Naive thymus-derived CD4-positive, alpha-beta T cell (primary cell): Measurements from ENCODE around the gene PCDH17. TPM values are rescaled to one million over a fixed set of nuclear protein-coding genes. Genes with fewer than 3 reads are reported as not detected.
A peak's percentile ranks its signal among the peaks of the same experiment; 100 is the strongest.

Source experiments
- ATAC-seq: fragments of 150-1000 bp; cut with Tn5 transposase; 2 replicates; pipeline ENCODE4 v1.10.0; 2021; ENCODE audit warnings: mild to moderate bottlenecking, moderate library complexity
- CTCF ChIA-PET: fragments of 350-600 bp; sonication (Branson Sonifier 250); formaldehyde crosslinking; loops from one replicate; lab custom pipeline; 2021; ENCODE audit warnings: antibody characterized with exemption; lab: Charles Lee
- POLR2A ChIA-PET: fragments of 350-600 bp; sonication (Branson Sonifier 250); formaldehyde crosslinking; loops from one replicate; lab custom pipeline; 2021; ENCODE audit warnings: antibody characterized with exemption, inconsistent platforms; lab: Charles Lee
- DNase-seq, 9 donors: peaks; one replicate each; pipeline versions ENCODE4 v3.0.0 to v3.0.0-alpha.2; 2020 to 2022; ENCODE audit warnings: mixed read lengths in 1 of 9
- H3K27ac ChIP-seq: one replicate; pipeline ENCODE4 v1.7.0; 2013; ENCODE audit warnings: mild to moderate bottlenecking, low read depth, low read length, moderate library complexity
- H3K27me3 ChIP-seq, 2 donors: one replicate each; pipeline ENCODE4 v1.7.0; 2013; ENCODE audit warnings: low read length in 2 of 2, mild to moderate bottlenecking in 2 of 2, moderate library complexity in 2 of 2; ENCODE audit not compliant: control insufficient read depth in 2 of 2, insufficient read depth in 2 of 2
- H3K36me3 ChIP-seq, 3 experiments: 1 replicate in 2 of 3; 2 replicates in 1 of 3; pipeline ENCODE4 v1.7.0; 2013; ENCODE audit warnings: low read length in 3 of 3, mild to moderate bottlenecking in 3 of 3, moderate library complexity in 1 of 3; ENCODE audit not compliant: insufficient read depth in 3 of 3, control insufficient read depth in 2 of 3
- H3K4me1 ChIP-seq, 2 donors: one replicate each; pipeline ENCODE4 v1.7.0; 2013; ENCODE audit warnings: low read length in 2 of 2, mild to moderate bottlenecking in 2 of 2, moderate library complexity in 1 of 2; ENCODE audit not compliant: control insufficient read depth in 2 of 2, insufficient read depth in 2 of 2
- H3K4me3 ChIP-seq: 2 replicates; pipeline ENCODE4 v1.7.0; 2013; ENCODE audit warnings: mild to moderate bottlenecking, low read length
- H3K9me3 ChIP-seq, 3 experiments: 1 replicate in 2 of 3; 2 replicates in 1 of 3; pipeline ENCODE4 v1.7.0; 2013; ENCODE audit warnings: low read length in 3 of 3; ENCODE audit not compliant: control insufficient read depth in 2 of 3
- H3K27ac Mint-ChIP-seq, 9 donors: one replicate each; pipeline ENCODE4 v1.8.0; 2020 to 2022; ENCODE audit warnings: mixed read lengths in 9 of 9, mild to moderate bottlenecking in 8 of 9, moderate library complexity in 5 of 9, inconsistent platforms in 2 of 9
- H3K27me3 Mint-ChIP-seq, 5 donors: one replicate each; pipeline ENCODE4 v1.8.0; 2021 to 2022; ENCODE audit warnings: mixed read lengths in 5 of 5, mild to moderate bottlenecking in 1 of 5
- H3K36me3 Mint-ChIP-seq, 5 donors: one replicate each; pipeline ENCODE4 v1.8.0; 2020 to 2022; ENCODE audit warnings: mixed read lengths in 5 of 5, mild to moderate bottlenecking in 3 of 5, inconsistent platforms in 1 of 5
- H3K4me1 Mint-ChIP-seq, 7 donors: one replicate each; pipeline ENCODE4 v1.8.0; 2020 to 2022; ENCODE audit warnings: mixed read lengths in 7 of 7, mild to moderate bottlenecking in 3 of 7, inconsistent platforms in 1 of 7
- H3K4me3 Mint-ChIP-seq, 10 donors: one replicate each; pipeline ENCODE4 v1.8.0; 2020 to 2022; ENCODE audit warnings: mild to moderate bottlenecking in 10 of 10, mixed read lengths in 10 of 10, moderate library complexity in 6 of 10, inconsistent platforms in 2 of 10
- H3K9me3 Mint-ChIP-seq, 11 donors: one replicate each; pipeline ENCODE4 v1.8.0; 2020 to 2022; ENCODE audit warnings: mixed read lengths in 11 of 11, mild to moderate bottlenecking in 4 of 11, inconsistent platforms in 1 of 11, moderate library complexity in 1 of 11
- intact Hi-C, 2 donors: fragments of 100-400 bp; cut with micrococcal nuclease; formaldehyde crosslinking; loops; one replicate each; pipeline ENCODE4 v1.15.1; 2023
- polyA plus RNA-seq, 2 donors: library from polyadenylated mRNA; unstranded; fragments of 300-500 nt; fragmentation: Illumina TruSeq; gene quantifications; one replicate each; pipeline ENCODE4 v1.2.3, GENCODE V29; 2021
- total RNA-seq, 6 experiments: library from RNA in 5 of 6; stranded (reverse) in 5 of 6; gene quantifications; 1 replicate in 5 of 6; 2 replicates in 1 of 6; pipeline ENCODE4 v1.2.3 and lab custom pipeline; 2021 to 2026

The PCDH17 gene
- total and polyA plus RNA-seq, 7 experiments from 2014 or later = not detected

DNA sequence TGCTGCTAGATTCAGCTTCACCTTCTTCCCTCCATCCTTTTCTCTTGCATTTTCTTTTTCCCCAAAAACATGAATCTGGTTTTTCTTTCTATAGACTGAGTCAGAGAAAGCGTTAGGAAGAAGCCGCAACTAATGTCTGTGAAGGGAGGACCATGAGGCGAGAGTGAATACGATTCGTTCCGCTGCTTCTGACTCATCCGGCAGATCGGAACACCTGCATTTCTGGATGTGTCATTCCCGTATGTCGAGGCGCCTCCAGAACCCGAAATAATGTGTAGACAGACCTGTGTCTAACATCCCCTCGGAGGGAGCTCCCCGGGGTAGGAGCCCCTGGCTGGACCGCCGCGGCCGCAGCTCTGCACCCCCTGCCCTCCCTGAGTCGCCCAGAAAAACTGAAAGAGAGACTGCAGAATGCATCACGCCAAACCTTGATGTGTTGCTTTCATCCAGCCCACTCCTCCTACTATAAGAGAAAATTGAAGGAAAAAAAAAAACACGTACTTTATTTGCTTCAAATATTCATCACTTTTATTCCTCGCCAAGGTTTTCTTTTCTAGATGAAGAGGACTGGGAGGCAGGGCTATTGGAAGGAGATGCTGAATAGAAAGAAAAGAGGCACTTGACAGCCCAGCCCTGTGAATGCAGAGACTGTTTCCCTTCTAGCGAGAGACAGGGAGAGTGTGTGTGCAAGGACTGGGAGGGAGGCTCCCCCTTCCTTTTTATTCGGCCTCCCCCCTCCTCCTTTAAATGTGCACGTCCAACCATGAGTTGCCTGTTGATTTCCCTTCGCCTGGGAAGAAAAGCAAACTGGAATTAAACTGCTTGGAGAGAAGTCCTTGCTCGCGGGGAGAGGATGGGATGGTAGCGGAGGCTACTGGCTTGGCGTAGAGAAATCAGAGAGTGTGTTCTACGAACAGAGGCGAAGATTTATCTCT, 616 bp upstream of the PCDH17 start:
- no peaks in the 10 kb centered on the region for H3K36me3 Mint-ChIP-seq
- peak overlapping the region; percentile 46 for H3K4me3 ChIP-seq
- peaks cover 0 to 7% (median 0%) of the 10 kb centered on the region in 3 experiments for H3K9me3 ChIP-seq
- no peaks in the 10 kb centered on the region for H3K27me3 ChIP-seq
- DNase-seq (no peak), ATAC-seq (no peak)
- H3K27ac Mint-ChIP-seq = peak overlapping the region in 4 of 9 donors; percentile 24 to 79 (median 67)
- intact Hi-C loops = no loop called here
- H3K27ac ChIP-seq = no peak overlapping the region
- no peaks in the 10 kb centered on the region for H3K36me3 ChIP-seq
- H3K4me3 Mint-ChIP-seq = peak overlapping the region; percentile 78 to 89 (median 84)
- CTCF ChIA-PET = no interaction called here
- peaks cover 0 to 9% of the 10 kb centered on the region in 2 donors for H3K4me1 ChIP-seq
- H3K9me3 Mint-ChIP-seq = peaks cover 0 to 24% (median 5%) of the 10 kb centered on the region in 11 donors
- POLR2A ChIA-PET = no interaction called here
- H3K27me3 Mint-ChIP-seq = peaks cover 60 to 72% (median 68%) of the 10 kb centered on the region in 5 donors
- peaks cover 21 to 63% (median 48%) of the 10 kb centered on the region in 7 donors for H3K4me1 Mint-ChIP-seq

DNA sequence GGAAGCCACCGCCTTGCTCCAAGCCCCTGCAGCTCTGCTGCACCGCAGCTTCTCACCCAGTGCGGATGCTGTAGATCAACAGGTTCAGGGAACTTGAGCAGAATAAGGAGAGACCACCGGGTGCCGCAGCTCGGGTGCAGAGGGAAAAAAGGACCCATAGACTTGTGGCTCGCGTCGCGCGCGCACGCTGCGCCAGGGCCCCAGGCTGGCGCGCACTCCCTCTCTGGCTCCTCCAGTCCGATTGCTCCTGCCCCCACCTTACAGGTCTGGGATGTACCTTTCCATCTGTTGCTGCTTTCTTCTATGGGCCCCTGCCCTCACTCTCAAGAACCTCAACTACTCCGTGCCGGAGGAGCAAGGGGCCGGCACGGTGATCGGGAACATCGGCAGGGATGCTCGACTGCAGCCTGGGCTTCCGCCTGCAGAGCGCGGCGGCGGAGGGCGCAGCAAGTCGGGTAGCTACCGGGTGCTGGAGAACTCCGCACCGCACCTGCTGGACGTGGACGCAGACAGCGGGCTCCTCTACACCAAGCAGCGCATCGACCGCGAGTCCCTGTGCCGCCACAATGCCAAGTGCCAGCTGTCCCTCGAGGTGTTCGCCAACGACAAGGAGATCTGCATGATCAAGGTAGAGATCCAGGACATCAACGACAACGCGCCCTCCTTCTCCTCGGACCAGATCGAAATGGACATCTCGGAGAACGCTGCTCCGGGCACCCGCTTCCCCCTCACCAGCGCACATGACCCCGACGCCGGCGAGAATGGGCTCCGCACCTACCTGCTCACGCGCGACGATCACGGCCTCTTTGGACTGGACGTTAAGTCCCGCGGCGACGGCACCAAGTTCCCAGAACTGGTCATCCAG, 964 bp downstream of the PCDH17 start:
- ChIA-PET POLR2A (no interaction called here), CTCF (no interaction called here)
- peak; percentile 9 for ATAC-seq
- peak overlapping the region; percentile 36 for H3K4me3 ChIP-seq
- peak overlapping the region in 4 of 9 donors; percentile 51 to 79 (median 67) for H3K27ac Mint-ChIP-seq
- H3K4me3 Mint-ChIP-seq = peak overlapping the region; percentile 78 to 89 (median 84)
- DNase-seq = peak in 1 of 9 donors; percentile 21
- H3K4me1 ChIP-seq = peaks cover 0 to 9% of the 10 kb centered on the region in 2 donors
- peaks cover 58 to 69% (median 68%) of the 10 kb centered on the region in 5 donors for H3K27me3 Mint-ChIP-seq
- H3K4me1 Mint-ChIP-seq = peaks cover 21 to 62% (median 48%) of the 10 kb centered on the region in 7 donors
- peaks cover 0 to 7% (median 0%) of the 10 kb centered on the region in 3 experiments for H3K9me3 ChIP-seq
- H3K9me3 Mint-ChIP-seq = peaks cover 0 to 24% (median 5%) of the 10 kb centered on the region in 11 donors
- no peaks in the 10 kb centered on the region for H3K36me3 ChIP-seq
- H3K27ac ChIP-seq = no peak overlapping the region
- no peaks in the 10 kb centered on the region for H3K36me3 Mint-ChIP-seq
- no peaks in the 10 kb centered on the region for H3K27me3 ChIP-seq
- intact Hi-C loops = no loop called here

- DNase-seq = peak in 1 of 9 donors; percentile 23
- POLR2A ChIA-PET = no interaction called here
- H3K9me3 Mint-ChIP-seq = peaks cover 0 to 24% (median 4%) of the 10 kb centered on the region in 11 donors
- intact Hi-C loops = no loop called here
- Histone ChIP-seq H3K9me3 (peaks cover 0 to 7% (median 0%) of the 10 kb centered on the region in 3 experiments), H3K36me3 (no peaks in the 10 kb centered on the region), H3K4me1 (peaks cover 0 to 9% of the 10 kb centered on the region in 2 donors), H3K27ac (no peak overlapping the region), H3K27me3 (no peaks in the 10 kb centered on the region), H3K4me3 (no peak overlapping the region)
- CTCF ChIA-PET = no interaction called here
- H3K4me3 Mint-ChIP-seq = peak overlapping the region; percentile 6 to 89 (median 56)
- peaks cover 50 to 64% (median 63%) of the 10 kb centered on the region in 5 donors for H3K27me3 Mint-ChIP-seq
- peak overlapping the region in 1 of 9 donors; percentile 79 for H3K27ac Mint-ChIP-seq
- H3K36me3 Mint-ChIP-seq = no peaks in the 10 kb centered on the region
- peaks cover 21 to 59% (median 44%) of the 10 kb centered on the region in 7 donors for H3K4me1 Mint-ChIP-seq
- no peak for ATAC-seq
Measured at GRCh38 chr13:57633141-57633949, 1.8 kb downstream of the PCDH17 start.

- peak overlapping the region in 9 of 10 donors; percentile 16 to 71 (median 42) for H3K4me3 Mint-ChIP-seq
- Histone ChIP-seq H3K4me1 (peaks cover 0 to 9% of the 10 kb centered on the region in 2 donors), H3K9me3 (peaks cover 0 to 7% (median 0%) of the 10 kb centered on the region in 3 experiments), H3K4me3 (no peak overlapping the region), H3K27me3 (no peaks in the 10 kb centered on the region), H3K36me3 (no peaks in the 10 kb centered on the region), H3K27ac (no peak overlapping the region)
- no peak for ATAC-seq
- H3K27ac Mint-ChIP-seq = peak overlapping the region in 1 of 9 donors; percentile 79
- intact Hi-C loops = no loop called here
- no peaks in the 10 kb centered on the region for H3K36me3 Mint-ChIP-seq
- H3K9me3 Mint-ChIP-seq = peaks cover 0 to 19% (median 3%) of the 10 kb centered on the region in 11 donors
- H3K27me3 Mint-ChIP-seq = peaks cover 41 to 56% (median 54%) of the 10 kb centered on the region in 5 donors
- ChIA-PET POLR2A (no interaction called here), CTCF (no interaction called here)
- peak in 1 of 9 donors; percentile 20 for DNase-seq
- peaks cover 21 to 51% (median 35%) of the 10 kb centered on the region in 7 donors for H3K4me1 Mint-ChIP-seq
Measured at GRCh38 chr13:57633950-57634838, 2.6 kb downstream of the PCDH17 start.

- DNase-seq = no peak
- no peaks in the 10 kb centered on the region for H3K36me3 ChIP-seq
- no peak overlapping the region for H3K27ac Mint-ChIP-seq
- no peak overlapping the region for H3K27ac ChIP-seq
- H3K9me3 ChIP-seq = peaks cover 0 to 7% (median 0%) of the 10 kb centered on the region in 3 experiments
- ChIA-PET POLR2A (no interaction called here), CTCF (no interaction called here)
- ATAC-seq = no peak
- H3K4me3 Mint-ChIP-seq = peak overlapping the region in 1 of 10 donors; percentile 18
- H3K4me1 ChIP-seq = peaks cover 0 to 9% of the 10 kb centered on the region in 2 donors
- H3K9me3 Mint-ChIP-seq = peaks cover 0 to 18% (median 3%) of the 10 kb centered on the region in 11 donors
- H3K27me3 ChIP-seq = no peaks in the 10 kb centered on the region
- peaks cover 35 to 50% (median 48%) of the 10 kb centered on the region in 5 donors for H3K27me3 Mint-ChIP-seq
- H3K36me3 Mint-ChIP-seq = no peaks in the 10 kb centered on the region
- intact Hi-C loops = no loop called here
- no peak overlapping the region for H3K4me3 ChIP-seq
- H3K4me1 Mint-ChIP-seq = peaks cover 15 to 45% (median 29%) of the 10 kb centered on the region in 7 donors
Measured at GRCh38 chr13:57634839-57635165, 3.3 kb downstream of the PCDH17 start.
